Activated effector memory CD4-positive, alpha-beta T cell treated with anti-CD3 and anti-CD28 coated beads, Interleukin-2, amount 50 U/mL, for 16 hours (primary cell): ENCODE data around the gene SMG6.
"Not testable (repeated sequence)": the region's sequence is repeated elsewhere in the genome, so short reads cannot be mapped to it uniquely, and the experiment has no call there.

Source experiments
- DNase-seq: peaks from one replicate; pipeline ENCODE4 v3.0.0-alpha.2; 2020

SMG6 gene

DNA sequence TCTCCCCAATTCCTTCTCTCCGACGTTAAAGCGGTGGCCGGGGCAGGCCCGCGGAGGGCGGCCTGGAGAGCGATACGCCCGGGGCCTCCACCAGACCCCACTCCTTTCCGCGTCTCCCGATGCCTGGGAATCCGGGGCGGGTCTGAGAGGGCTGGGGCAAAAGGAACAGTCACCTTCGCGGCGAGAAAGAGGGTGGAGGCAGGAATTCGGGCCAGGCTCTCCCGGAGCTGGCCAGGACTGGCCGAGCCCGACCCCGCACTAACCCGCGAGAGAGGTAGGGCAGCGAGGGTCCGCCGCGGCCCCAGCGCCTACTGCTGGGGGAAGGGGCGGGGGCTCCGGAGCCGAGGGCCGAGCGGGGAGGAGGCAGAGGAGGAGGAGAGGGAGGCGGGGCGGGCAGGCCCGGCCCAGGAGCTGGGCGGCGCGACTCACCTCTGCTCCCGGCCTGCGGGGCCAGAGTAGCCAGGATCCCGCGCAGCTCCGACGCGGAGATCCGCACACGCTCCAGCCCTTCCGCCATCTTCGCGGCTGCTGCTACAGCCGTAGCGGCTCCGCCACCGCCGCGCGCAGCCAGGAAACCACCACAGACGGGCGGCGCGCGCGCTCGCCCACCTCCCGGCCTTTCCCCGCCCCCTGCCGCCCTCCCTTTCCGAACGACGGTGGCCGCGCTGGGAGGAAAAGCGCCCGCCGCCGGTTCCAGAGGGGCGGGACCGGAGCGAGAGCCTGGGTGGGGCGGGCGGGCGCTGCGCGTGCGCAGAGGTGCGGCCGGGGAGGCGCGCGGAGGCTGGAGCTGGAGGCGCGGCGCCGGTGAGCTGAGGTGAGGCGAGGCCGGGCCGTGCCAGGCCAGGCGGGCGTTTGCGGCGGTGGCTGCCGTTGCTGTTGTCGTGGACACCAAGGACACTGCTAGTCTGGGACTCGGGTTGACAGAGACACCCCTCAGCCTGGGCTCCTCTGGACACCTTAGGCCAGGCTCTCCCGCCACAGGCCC lies at the start of gene SMG6, which contains the start of gene SRR:
SMG6 (minus strand) TSS at position 582 of the 985 bp plus-strand sequence; CDS start at position 517, 65 bp downstream.
SRR (plus strand) TSS at position 747 of the 985 bp plus-strand sequence. CDS start 11,611 bp downstream, outside the sequence.
- peak; percentile 98 for DNase-seq

DNA sequence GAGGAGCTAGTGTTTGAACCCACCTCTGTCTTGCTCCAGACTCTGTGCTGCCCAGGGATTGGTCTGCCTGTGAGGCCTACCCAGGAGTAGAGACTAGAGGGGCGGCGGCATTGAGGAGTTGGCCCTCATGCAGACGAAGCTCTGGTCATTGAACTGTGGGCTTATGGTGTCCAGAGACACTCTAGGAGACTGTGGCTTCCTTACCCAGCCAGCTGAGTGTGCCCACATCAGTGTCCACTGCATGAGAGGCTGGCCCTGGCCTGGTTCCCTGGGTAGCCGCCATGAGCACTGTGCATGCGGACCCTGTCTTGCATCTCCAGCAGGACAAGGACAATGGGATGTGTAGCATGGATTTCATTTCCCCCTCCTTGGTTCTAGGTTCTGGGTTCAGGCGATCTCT lies 47.7 kb upstream of the SMG6 start:
- no peak for DNase-seq

DNA sequence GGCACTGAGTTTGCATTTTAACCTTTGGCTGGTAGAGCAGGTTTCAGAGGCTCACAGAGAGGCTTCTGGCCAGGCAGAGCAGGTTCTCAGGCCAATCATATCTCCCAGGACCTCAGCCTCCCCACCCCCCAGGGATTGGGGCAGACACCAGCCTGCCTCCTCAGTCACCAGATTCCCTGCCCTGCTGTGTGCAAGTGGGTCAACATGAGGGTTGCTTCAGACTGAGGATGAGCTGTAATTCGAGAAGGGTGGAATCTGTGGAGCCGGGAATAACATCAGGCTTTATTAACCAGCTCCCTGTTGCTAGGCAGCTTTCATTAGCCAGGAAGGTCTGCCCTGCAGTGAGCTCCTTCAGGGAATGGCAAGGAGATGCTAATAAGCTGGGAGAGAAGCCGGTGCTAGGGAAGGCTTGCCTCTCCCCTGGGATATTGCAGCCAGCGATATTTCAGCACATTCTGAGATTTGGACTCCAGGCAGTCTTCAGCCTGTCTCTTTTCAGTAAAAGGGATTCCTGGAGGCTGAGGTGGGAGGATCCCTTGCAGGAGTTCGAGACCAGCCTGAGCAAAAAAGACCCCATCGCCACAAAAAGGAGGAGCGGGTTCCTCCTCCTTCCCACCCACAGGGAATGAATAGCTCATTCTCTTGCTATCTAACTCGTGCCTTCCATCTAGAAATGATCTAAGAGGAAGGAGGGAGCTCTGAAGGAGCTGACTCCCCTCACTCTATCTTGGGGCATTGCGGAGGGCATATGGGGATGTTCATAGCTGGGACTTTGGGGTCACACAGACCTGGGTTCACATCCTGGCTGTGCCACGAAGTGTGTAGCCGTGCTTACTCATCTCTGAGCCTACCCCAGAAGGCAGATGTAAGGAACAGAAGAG lies 44.5 kb upstream of the SMG6 start:
- peak; percentile 31 for DNase-seq

DNA sequence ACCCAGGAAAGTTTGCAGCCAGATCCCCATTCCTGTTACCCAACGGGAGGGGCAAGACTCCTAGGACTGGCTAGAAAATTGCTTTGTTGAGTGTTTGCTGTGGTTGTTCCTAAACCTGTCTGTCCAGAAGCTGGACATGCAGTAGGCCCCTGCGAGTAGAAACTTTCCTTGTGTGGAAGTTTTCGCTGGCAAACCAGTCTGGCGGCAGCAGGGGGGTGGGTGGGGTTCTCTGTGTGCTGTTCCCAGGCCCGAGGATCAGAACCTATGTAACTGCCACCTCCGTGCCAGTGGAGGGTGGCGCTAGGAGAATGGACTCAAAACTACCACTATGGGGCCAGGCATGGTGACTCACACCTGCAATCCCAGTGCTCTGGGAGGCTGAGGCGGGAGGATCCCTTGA lies 42.9 kb upstream of the SMG6 start:
- DNase-seq: no peak

DNA sequence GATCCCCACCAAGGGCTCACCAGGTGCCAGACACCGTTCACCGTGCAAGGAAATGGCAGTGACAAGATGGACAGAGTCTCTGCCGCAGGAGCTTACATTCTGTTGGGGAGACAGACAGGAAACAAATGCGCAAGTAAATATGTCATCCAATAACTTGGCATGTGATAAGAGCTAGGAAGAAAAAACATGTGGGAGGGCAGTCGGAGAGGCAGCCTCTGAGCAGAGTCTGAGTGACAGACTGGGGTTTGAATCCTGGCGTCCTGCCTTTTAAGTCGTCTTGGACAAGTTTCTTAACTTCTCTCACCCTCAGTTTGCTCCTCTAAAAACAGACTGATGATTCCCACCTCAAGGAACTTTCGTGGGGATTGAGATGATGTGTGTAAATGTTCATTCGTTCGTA lies 40.9 kb upstream of the SMG6 start:
- no peak for DNase-seq

DNA sequence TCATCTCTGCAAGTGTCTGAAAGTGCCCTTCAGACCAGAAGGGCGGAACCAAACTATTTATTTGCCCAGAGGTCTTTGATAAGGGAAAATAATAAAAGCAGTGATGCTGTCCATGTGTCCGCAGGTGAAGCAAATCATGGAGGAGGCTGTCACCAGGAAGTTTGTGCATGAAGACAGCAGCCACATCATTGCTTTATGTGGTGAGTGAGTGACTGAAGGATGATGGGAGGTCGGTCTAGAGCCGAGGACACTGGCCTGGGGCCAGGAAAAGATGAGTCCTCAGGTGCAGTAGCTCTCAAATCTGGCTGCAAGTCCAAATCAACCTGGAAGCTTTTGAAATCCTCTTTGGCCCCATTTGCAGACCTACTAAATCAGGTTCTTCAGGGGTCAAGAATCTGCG lies 39.8 kb upstream of the SMG6 start:
- peak; percentile 78 for DNase-seq

DNA sequence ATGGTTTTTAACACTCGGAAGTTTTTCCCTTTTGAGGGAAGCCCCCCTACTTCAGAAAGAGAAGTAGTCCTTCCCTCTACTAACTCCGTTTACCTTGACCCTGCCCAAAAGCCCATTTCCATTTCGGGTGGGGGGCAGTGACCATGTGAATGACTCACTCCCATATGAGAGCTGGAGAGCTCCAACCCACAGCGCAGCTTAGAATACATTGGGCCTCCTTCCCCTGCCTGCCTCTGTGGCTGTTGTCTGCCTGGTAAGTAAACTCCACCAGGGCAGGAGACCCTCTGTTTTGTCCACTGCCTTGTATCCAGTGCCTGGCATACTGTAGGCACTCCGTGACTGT lies 34.7 kb upstream of the SMG6 start:
- DNase-seq: no peak

DNA sequence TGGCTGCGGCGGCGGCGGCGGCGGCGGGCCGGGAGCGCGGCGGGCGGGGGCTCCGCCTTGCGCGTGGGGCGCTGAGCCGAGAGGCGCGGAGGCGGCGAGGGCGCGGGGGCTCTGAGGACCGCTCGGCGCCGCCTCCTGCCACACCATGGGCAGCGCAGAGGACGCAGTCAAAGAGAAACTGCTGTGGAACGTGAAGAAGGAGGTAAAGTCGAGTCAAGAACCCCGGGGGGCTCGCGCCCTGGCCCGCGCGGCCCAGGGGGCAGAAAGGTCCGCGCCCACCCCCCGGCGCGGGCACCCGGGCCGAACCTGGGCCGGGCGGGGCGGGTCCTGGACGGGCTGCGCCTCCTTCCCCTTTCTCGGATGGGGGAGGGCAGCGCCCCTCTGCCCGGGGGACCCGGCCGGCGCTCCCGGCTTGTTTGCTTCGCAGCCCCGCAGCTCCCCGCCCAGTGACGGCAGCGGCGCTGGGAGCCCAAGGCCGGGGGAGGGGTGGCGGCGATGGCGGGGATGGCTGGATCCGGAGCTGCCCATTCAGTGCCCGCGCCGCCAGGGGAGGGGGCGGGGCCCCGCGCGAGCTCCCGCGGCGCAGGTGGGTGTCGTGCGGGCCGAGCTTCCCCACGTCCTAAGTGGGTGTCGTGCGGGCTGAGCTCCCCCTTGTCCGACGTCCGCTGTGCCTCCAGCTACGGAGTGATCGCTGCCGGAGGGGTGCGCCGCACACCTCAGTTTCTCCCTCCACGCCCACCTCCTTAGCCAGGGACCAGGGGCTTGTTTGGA lies 34.1 kb upstream of the SMG6 start:
- DNase-seq: peak; percentile 86

DNA sequence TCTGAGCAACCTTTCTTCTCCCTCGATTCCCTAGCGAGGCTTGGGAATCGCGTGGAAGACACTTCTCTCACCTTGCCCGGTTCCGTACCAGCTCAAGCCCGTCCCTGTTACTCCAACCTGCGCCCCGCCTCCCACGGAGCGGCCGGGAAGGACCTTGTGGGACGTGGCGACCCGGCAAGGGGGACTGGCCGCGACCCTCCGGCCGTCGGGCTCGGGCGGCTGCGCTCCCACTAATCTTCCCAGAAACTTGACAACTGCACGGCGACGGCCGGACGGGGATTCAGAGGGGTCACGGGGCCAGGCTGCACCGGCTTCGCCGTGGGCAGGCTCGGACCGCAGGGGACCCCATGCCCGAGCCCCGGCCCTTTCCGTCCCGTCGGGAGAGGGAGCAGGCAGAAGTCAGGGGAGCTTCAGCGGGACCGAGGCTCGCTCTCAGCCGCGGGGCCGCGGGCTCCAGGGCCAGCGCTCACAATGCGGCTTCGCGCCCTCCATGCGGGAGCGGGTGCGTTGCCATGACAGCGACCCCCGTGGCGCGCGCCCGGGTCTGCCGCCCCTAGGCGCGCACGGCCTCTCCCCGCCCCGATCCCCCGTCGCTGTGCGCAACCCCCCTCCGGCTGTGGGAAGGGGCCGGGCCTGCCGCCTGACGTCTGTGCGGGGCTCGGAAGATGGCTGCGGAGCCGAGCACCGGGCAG lies 33.4 kb upstream of the SMG6 start, which contains the start of gene SGSM2:
SGSM2 (plus strand) TSS at position 650 of the 692 bp plus-strand sequence. CDS start 188 bp downstream, outside the sequence.
- DNase-seq: peak; percentile 90

DNA sequence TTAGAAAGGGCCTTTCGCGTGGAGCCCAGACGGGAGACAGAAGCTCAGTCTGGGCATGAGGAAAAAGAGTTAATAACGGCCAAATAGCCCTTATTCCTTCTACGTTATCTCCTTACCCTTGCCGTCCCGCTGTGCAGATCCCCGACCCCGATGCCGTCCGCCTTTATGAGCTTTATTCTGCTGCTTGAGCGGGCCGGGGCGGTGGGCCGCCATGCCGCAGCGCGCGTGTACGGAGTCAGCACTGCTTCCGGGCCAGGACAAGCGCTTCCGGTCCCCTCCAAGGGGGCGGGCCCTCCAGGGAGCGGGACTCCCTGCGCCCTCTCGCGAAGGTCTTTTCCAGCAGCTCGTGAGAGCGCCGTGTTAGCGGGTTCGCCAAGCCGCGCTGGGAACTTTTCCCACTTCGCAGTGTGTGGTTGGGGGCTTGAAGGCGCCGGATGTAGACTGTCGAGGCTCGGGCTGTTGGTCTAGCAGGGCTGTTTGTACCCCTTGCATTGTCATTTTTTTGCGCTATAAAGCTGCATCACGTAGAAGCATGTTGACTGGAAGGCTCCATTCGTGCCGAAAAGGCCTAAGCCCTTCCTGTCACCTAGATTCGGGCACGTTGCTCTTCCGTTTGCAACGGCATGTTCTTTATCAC lies 32.7 kb upstream of the SMG6 start, which contains the start of gene TSR1:
TSR1 (minus strand) TSS at position 243 of the 637 bp plus-strand sequence; CDS start at position 213, 30 bp downstream.
- DNase-seq: peak; percentile 97

DNA sequence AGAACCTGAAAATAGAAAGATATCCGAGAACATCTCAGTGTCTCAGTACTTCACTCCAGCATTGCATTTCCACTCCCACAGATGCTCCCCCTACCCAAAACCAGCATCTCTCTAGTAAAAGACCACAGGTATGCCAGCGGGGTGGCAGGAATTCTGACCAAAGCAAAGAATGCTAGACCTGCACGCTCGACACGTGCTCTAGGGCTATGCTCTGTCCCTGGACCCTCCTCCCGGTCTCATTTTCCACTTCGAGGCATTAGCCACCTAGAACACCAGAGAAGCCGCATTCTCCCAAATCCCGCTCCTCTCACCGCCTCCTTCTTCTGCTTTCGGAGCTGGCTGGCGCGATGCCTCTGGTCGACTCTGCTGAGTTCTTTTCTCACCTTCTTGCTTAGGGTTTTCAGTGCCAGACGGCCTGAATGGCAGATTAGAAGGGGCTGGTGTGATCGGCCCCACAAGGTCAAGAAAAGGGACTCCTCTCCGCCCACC lies 32.2 kb upstream of the SMG6 start:
- no peak for DNase-seq

DNA sequence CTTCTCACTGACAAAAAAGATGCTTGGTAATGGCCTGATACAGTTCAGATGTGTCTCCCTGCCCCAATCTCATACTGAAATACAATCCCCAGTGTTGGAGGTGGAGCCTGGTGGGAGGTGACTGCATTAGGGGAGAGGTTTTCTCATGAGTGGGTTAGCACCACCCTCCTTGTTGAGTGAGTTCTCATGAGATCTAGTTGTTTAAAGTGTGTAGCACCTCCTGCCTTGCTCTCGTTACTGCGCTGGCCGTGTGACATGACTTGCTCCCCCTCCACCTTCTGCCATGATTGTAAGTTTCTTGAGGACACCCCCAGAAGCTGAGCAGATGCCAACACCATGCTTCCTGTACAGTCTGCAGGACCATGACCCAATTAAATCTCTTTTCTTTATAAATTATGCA lies 27.7 kb upstream of the SMG6 start:
- DNase-seq: no peak

DNA sequence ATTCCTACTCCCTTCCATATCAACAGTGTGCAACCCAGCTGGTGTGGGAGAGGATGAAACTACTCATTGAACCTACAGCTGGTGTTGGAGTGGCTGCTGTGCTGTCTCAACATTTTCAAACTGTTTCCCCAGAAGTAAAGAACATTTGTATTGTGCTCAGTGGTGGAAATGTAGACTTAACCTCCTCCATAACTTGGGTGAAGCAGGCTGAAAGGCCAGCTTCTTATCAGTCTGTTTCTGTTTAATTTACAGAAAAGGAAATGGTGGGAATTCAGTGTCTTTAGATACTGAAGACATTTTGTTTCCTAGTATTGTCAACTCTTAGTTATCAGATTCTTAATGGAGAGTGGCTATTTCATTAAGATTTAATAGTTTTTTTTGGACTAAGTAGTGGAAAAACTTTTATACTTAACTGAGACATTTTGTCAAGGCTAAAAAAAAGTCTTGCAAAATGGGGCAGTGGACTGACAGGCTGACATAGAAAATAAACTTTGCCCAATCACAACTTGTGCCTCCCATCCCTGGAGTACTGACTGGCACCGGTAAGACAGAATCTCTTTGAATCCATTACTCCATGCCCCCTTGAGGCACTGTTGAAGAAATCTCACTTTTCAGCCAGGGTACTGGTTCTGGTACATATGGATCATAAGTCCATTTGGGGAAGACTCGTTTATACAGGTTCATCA lies 20.2 kb upstream of the SMG6 start:
- no peak for DNase-seq

DNA sequence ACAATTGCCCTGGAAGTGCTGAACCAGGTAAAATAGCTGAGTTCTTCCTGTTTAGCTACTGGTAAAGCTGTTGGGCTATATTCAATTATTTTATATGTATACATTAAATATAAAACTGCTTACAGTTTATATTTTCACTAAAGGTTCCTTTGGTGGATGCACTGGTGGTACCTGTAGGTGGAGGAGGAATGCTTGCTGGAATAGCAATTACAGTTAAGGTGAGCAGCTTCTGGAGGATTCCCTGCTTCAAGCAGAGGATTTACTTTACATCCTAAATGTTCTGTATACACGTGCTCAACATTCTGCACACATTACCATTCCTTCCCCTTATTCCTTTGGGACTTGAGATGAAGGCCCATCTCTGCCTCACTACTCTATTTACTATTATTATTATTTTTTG lies 17.8 kb upstream of the SMG6 start:
- no peak for DNase-seq

DNA sequence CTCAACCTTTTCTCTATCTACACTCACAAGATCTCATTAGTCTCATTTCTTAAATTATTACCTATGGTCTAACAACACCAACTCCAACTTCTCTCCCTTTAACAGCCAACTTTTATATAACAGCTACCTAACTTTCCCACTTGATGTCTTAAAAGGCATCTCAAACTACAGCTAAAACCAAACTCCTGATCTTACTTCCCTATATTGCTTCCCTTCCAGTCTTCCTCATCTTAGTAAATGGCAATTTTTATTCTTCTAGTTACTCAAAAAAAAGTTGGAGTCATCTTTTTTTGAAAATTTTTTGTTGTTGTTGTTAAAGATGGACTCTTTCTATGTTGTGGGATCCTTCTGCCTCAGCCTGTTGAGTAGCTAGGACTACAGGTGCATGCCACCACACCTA lies 15.5 kb upstream of the SMG6 start:
- DNase-seq: no peak

DNA sequence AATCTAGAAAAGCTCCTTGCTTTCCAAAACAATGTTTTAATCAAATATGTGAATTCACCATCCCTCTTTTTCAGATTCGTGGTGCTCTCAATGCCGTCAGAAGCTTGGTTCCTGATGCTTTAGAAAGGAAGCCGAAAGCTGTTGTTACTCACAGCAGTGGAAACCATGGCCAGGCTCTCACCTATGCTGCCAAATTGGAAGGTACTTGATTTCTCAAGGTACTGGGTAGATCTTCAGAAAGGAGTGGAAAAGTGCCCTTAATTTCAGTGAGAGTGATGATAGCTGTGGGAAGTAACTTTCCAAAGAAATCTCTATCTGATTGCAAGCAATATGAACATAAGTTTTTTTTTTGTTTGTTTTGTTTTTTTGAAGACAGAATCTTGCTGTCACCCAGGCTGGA lies 14.2 kb upstream of the SMG6 start:
- no peak for DNase-seq

DNA sequence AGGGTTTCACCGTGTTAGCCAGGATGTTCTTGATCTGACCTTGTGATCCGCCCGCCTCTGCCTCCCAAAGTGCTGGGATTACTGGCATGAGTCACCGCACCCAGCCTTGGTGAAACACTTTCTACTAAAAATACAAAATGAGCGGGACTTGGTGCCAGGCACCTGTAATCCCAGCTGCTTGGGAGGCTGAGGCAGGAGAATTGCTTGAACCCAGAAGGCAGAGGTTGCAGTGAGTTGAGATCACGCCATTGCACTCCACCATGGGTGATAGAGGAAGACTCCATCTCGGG lies 13.3 kb upstream of the SMG6 start:
- not testable (repeated sequence) for DNase-seq

DNA sequence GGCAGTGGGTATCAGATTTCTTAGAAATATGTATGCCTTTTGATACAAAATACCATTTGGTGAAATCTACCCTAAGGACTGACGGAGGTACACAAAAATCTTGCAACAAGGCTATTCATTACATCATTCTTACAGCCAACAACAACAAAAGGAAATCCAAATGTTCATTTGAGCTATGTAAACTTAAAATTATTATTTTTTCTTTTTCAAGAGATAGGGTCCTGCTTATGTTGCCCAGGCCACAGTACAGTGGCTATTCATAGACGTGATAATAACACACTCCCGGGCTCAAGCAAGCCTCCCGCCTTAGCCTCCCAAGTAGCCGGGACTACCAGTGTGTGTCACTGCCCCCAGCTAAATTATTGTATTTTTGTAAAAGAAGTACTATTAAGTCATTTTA lies 9.2 kb upstream of the SMG6 start:
- DNase-seq: no peak

DNA sequence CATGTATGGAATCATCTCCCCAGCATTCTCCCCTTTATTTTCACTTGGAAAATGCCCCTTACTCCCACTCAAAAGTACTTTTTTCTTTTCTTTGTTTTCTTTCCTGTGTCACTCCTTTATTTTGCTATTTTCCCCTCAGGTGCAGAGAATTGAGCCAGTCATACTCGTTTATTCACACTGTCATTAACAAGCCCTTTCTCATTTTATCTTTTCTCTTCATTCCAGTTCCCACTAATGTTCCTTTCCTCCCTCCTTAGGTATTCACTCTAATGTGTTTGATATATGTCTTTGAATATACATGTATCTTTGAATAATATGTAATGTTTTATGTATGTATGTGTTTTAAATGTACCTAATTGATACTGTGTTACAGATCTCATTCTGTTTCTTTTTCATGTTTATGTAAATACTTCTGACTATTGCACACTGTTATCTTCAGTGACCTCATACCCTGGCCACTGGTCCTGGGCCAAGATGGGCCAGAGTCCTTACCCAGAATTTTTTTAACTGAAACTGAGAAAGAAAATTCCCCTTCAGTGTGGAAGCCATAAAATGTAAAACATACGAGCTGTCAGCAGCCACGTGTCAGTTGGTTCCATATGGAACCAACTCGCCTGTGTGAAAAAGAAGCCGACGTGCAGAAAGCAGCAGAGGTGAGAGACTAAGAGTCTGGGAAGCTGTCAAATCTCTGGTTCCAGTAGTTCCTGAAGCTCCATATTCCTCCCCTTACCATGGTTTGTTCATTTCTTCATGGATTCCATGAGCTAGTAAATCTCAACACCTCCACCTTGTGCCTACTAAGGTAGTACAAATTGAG lies 6.0 kb upstream of the SMG6 start:
- no peak for DNase-seq

DNA sequence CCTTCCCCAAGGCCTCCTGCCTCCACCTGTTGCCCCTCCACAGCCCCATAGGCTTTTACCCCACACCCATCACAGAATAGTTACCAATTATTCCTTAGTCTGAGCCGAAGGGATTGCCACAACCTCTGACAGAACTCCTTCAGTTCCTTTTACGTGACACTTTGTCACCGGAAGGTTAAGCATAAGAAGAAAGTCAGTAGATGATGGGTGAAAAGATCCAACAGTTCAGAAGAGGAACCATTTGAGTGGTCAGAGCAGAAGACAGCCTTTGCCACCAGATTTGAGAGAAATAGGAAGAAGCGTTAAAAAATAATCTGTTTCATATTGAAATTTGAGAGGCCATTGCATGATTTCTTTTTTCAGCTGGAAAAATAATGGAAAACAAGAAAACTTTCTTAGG lies 1.3 kb upstream of the SMG6 start:
- DNase-seq: no peak
